Effector CD4-positive, alpha-beta T cell (primary cell): ENCODE results near the gene PHIP.
"Not testable (repeated sequence)": the region's sequence is repeated elsewhere in the genome, so short reads cannot be mapped to it uniquely, and the experiment has no call there.

Experiments
- DNase-seq: peaks from one replicate; pipeline ENCODE4 v3.0.0-alpha.2; 2020

Gene PHIP

DNA sequence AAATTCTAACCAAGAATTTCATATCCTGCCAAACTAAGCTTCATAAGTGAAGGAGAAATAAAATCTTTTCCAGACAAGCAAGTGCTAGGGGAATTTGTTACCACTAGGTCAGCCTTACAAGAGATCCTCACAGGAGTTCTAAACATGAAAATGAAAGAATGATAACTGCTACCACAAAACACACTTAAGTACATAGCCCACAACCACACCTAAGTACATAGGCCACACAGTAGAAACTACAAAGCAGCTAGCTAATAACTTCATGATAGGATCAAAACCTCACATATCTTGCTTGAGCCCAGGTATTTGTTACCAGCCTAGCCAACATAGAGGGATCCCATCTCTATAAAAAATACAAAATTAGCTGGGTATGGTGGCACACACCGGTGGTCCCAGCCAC, 160.3 kb downstream of the PHIP start:
- no peak for DNase-seq

DNA sequence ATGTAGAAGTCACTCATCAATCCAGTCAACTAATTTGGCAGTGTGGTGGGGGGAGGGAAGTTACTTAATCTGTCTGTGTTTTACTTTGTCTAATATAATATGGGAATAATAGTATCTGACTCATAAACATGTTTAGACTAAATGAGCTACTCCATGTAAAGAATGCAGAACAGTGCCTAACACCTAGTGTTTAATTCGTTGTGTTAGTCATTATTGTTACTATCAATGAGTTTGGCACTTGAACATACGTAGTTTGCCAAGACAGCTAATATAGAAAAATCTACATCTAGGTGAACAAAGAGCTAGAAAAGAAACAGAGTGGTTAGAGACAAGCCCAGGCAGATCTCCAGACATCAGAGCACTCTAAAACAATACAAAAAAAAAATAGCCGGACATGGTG, 161.6 kb downstream of the PHIP start:
- no peak for DNase-seq

DNA sequence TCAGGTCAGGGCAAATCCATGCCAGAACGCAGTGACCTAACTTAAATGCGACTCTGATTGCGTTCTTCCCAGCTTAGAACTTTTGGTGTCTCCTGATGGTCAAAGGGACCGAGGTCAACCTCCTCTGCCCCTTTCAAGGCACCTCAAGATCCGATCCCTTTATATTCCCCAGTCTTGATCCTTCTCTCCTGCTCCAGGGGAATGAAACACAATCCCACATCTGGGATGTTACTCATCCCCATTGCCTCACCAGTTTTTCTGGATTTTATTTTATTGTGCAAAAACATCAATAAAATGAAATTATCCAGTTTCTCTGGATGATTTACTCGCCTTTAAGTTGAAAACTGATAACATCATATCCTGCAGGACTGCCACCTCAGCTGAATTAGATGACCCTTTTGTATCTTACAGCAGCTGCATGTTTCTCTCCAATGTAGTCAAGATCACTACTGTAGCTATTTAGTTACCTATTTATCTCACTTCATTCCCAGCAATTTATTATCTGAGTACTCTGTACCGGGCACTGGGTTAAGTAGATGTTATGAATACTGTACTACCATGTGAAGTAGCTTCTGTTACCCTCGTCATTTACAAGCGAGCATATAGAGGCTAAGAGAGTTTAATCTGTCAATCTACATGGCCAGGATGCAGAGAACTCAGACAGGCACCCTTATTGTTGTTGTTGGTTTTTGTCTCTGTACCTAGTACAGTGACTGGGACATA, 166.7 kb downstream of the PHIP start:
- no peak for DNase-seq

DNA sequence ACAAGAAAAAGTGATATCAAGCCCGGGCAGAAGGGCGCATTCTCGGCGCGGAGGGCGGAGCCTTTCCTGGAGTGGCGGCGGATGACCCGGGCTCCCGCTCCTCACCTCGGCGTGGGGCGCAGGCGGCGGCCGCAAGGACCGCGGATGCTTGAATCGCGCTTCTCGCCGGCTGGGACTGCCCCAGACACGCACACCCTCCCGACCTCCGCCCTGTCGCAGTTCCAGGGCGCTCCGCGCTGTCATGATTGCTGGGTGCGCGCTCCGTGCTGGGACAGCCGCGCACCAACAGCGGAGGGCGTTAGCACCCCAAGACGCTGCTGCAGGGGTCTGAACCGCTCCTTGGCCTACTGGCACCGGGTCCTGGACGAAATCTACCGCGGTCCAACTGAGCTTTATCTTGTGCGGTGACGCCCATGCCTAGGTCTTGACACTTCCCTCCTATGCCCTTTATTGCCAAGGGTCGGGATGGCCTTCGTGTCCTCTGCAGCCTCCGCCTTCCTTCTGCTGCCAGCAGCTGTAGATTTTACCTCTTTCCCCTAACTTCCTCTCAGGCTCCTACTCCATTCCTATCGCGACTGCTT, 167.4 kb downstream of the PHIP start:
- no peak for DNase-seq

DNA sequence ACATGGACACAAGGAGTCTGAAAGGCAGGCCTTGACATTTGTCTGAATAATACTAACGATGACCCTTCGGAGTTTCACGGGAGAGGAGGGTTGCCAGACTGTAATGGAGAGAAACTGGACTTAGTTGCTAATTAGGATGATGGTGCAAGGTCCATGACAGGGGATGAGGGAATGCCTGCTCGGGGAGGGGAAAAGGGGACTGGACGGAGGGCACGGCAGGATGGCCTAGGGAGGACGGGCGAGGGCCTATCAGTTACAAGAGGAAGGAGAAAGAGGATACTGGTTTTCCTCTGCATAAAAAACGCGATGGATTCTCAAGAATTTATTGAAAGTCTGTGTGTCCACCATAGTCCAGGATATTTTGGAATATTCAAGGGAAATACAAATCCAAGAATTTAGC, 168.0 kb downstream of the PHIP start:
- no peak for DNase-seq

DNA sequence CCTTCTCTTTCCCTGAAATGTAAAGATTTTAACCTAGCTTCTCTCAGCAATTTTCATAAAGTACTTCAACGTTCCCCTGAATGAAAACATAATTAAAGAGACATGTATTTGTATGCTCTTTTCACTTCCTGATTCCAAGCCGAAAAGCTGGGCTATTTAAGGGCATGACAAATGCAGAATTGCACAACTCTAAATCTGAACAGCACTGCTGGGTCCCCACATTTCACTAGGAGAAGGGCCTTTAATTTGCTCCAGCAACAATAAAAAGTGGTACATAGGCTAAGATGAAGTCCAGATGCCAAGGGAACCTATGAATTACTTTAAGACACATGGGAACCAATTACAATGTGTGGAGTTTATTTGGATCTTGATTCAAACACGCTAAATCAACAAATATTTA, 168.7 kb downstream of the PHIP start:
- no peak for DNase-seq

DNA sequence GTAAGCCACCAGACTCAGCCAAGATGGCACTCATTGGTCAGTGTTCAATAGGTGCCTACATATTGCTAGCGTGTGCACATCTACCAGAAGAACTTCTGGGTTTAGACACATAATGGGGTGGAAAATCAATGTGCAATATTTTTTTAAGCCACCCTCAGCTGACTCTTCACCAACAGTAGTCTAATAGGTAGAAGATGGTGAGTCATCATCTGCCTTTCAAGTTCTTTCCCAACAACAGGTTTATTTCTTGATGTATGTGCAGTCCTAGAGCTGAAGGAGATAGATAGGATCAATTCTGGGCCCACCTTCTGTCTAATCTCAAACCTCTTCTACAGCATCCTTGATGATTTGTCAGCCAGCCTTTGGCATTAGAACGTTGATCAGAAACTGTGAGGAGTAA, 169.4 kb downstream of the PHIP start:
- DNase-seq, result no peak

DNA sequence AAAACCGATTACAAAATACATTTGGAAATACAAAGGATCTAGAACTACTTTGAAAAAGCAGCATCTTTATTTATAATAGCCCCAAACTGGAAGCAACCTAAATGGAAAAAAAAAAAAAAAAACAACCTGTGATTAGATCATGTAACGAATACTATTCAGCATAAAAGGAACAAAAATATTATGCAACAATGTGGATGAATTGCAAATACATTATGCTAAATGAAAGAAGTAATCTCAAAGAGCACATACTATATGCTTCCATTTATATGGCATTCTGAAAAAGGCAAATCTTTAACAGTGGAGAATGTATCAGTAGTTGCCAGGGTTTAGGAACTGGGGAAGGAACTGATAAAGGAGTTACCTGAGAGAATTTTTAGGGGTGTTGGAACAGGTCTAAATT, 181.8 kb downstream of the PHIP start:
- no peak for DNase-seq

DNA sequence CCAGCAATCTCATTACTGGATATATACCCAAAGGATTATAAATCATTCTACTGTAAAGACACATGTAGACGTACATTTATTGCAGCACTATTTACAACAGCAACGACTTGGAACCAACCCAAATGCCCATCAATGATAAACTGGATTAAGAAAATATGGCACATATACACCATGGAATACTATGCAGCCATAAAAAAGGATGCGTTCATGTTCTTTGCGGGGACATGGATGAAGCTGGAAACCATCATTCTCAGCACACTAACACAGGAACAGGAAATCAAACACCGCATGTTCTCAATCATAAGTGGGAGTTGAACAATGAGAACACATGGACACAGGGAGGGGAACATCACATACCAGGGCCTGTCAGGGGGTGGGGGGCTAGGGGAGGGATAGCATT, 188.2 kb downstream of the PHIP start:
- DNase-seq, result not testable (repeated sequence)
